GM12878 (cell line): Measurements from ENCODE around the gene RAPGEF6. TPM values are rescaled to one million over a fixed set of nuclear protein-coding genes. Genes with fewer than 3 reads are reported as not detected.

Source experiments
- ATAC-seq: fragments of 200-7000 bp; cut with Tn5 transposase; 3 replicates; pipeline ENCODE4 v1.9.1; 2020; ENCODE audit warnings: mild to moderate bottlenecking, moderate library complexity
- BruUV-seq: library from RNA; stranded (reverse); fragments of 400-500 nt; replicated peaks from 2 replicates; lab custom pipeline; 2021; lab: Mats Ljungman, UMichigan
- CTCF ChIA-PET: fragments of 300-600 bp; sonication (Branson Sonifier 250); formaldehyde crosslinking; extraction: SDS; loops from one replicate; lab custom pipeline; 2021; ENCODE audit warnings: inconsistent platforms; lab: Yijun Ruan, JAX
- POLR2A ChIA-PET: fragments of 350-600 bp; formaldehyde crosslinking; extraction: SDS; loops from one replicate; lab custom pipeline; 2021; ENCODE audit warnings: inconsistent platforms; lab: Charles Lee
- RAD21 ChIA-PET: fragments of 300-600 bp; sonication (Branson Sonifier 250); formaldehyde crosslinking; loops from one replicate; lab custom pipeline; 2023; ENCODE audit warnings: antibody characterized with exemption; ENCODE audit not compliant: unreplicated experiment; lab: Charles Lee
- SMC1A ChIA-PET: fragments of 300-600 bp; sonication (Branson Sonifier 250); formaldehyde crosslinking; loops from one replicate; lab custom pipeline; 2023; ENCODE audit not compliant: unreplicated experiment, uncharacterized antibody; lab: Charles Lee
- DNase-seq: peaks from one replicate; pipeline ENCODE4 v3.0.0-alpha.2; 2011; ENCODE audit warnings: low read depth, low spot score
- FAIRE-seq: peaks from 3 replicates; lab custom pipeline; 2011; peaks lifted over from hg19 to GRCh38; lab: Jason Lieb, UNC
- H2AFZ ChIP-seq: 2 replicates; pipeline ENCODE4 v1.6.0; 2011; ENCODE audit warnings: low read depth, low read length, control low read depth; ENCODE audit not compliant: control insufficient read depth
- H3K27ac ChIP-seq: 2 replicates; pipeline ENCODE4 v1.5.1; 2011; ENCODE audit warnings: control low read depth; ENCODE audit not compliant: control insufficient read depth, insufficient read depth
- H3K27me3 ChIP-seq, 2 experiments: replicated peaks in 1 of 2; 2 replicates each; pipeline versions ENCODE4 v1.6.0 to v1.6.1; 2011; ENCODE audit warnings: low read length in 1 of 2; ENCODE audit not compliant: control insufficient read depth in 2 of 2, insufficient read depth in 2 of 2
- H3K36me3 ChIP-seq, 2 experiments: 2 replicates each; pipeline ENCODE4 v1.5.1; 2011; ENCODE audit warnings: low read length in 1 of 2; ENCODE audit not compliant: control insufficient read depth in 2 of 2, insufficient read depth in 2 of 2
- H3K4me1 ChIP-seq: 2 replicates; pipeline ENCODE4 v1.6.1; 2011; ENCODE audit warnings: mild to moderate bottlenecking, low read length, moderate library complexity, mixed read lengths; ENCODE audit not compliant: control insufficient read depth, insufficient read depth
- H3K4me2 ChIP-seq: 2 replicates; pipeline ENCODE4 v1.6.0; 2011; ENCODE audit warnings: control low read depth; ENCODE audit not compliant: control insufficient read depth, insufficient read depth
- H3K4me3 ChIP-seq: fragments of 200-600 bp; sonication (generic); 2 replicates; pipeline ENCODE4 v1.5.1; 2016
- H3K79me2 ChIP-seq: 2 replicates; pipeline ENCODE4 v1.6.0; 2011; ENCODE audit warnings: low read length; ENCODE audit not compliant: control insufficient read depth, insufficient read depth
- H3K9ac ChIP-seq: 2 replicates; pipeline ENCODE4 v1.8.0; 2011; ENCODE audit warnings: low read length, control low read depth, mixed read lengths; ENCODE audit not compliant: control insufficient read depth, insufficient read depth
- H3K9me3 ChIP-seq: replicated peaks from 3 replicates; pipeline ENCODE4 v1.5.1; 2011; ENCODE audit warnings: mild to moderate bottlenecking, low read length; ENCODE audit not compliant: control insufficient read depth, insufficient read depth
- H4K20me1 ChIP-seq: 2 replicates; pipeline ENCODE4 v1.6.0; 2011; ENCODE audit not compliant: control insufficient read depth, insufficient read depth
- BCL11A ChIP-seq: IDR thresholded peaks from 2 replicates; pipeline ENCODE4 v1.6.1; 2011; ENCODE audit warnings: low read depth, low read length
- CBX5 ChIP-seq: sonication (generic); IDR thresholded peaks from 2 replicates; pipeline ENCODE4 v1.6.1; 2016; ENCODE audit warnings: low read depth, moderate library complexity, mild to moderate bottlenecking, inconsistent platforms
- CEBPB ChIP-seq, 2 experiments: fragments of 150-350 bp in 1 of 2; IDR thresholded peaks; 2 replicates each; pipeline ENCODE4 v1.6.1; 2012 to 2014; ENCODE audit warnings: low read depth in 2 of 2, low read length in 2 of 2, borderline replicate concordance in 1 of 2, inconsistent platforms in 1 of 2
- CHD1 ChIP-seq: IDR thresholded peaks from 2 replicates; pipeline ENCODE4 v1.6.1; 2012; ENCODE audit warnings: low read depth, low read length, improper control_type of control experiment
- CREM ChIP-seq: IDR thresholded peaks from 2 replicates; pipeline ENCODE4 v1.6.1; 2014; ENCODE audit warnings: antibody characterized with exemption, low read depth
- GABPA ChIP-seq: IDR thresholded peaks from 2 replicates; pipeline ENCODE4 v1.6.1; 2014; ENCODE audit warnings: antibody characterized with exemption, low read depth, mild to moderate bottlenecking, inconsistent platforms
- MEF2A ChIP-seq: IDR thresholded peaks from 2 replicates; pipeline ENCODE4 v1.6.1; 2011; ENCODE audit warnings: low read depth, mild to moderate bottlenecking, low read length, moderate library complexity; ENCODE audit not compliant: insufficient read depth
- MTA3 ChIP-seq: IDR thresholded peaks from 2 replicates; pipeline ENCODE4 v1.6.1; 2012; ENCODE audit warnings: low read length, inconsistent platforms, borderline replicate concordance
- NFIC ChIP-seq: IDR thresholded peaks from 2 replicates; pipeline ENCODE4 v1.6.1; 2012; ENCODE audit warnings: low read depth, mild to moderate bottlenecking, inconsistent platforms, low read length, moderate library complexity
- NRF1 ChIP-seq: conservative IDR thresholded peaks from 2 replicates; pipeline ENCODE4 v1.6.1; 2011; ENCODE audit warnings: mild to moderate bottlenecking, low read depth, low read length, improper control_type of control experiment
- PML ChIP-seq: IDR thresholded peaks from 2 replicates; pipeline ENCODE4 v1.6.1; 2012; ENCODE audit warnings: low read length, inconsistent platforms
- POLR2AphosphoS5 ChIP-seq: IDR thresholded peaks from 2 replicates; pipeline ENCODE4 v1.6.1; 2011; ENCODE audit warnings: mild to moderate bottlenecking, low read length, inconsistent platforms
- SMAD5 ChIP-seq: IDR thresholded peaks from 2 replicates; pipeline ENCODE4 v1.6.1; 2016; ENCODE audit warnings: antibody characterized with exemption, low read depth
- SMC3 ChIP-seq: IDR thresholded peaks from 2 replicates; pipeline ENCODE4 v1.6.1; 2011; ENCODE audit warnings: low read length, improper control_type of control experiment, borderline replicate concordance
- SP1 ChIP-seq: IDR thresholded peaks from one replicate; pipeline ENCODE4 v1.6.1; 2011; ENCODE audit warnings: low read depth, low read length
- ZNF384 ChIP-seq: IDR thresholded peaks from 2 replicates; pipeline ENCODE4 v1.6.1; 2012; ENCODE audit warnings: low read depth, mild to moderate bottlenecking, low read length, improper control_type of control experiment, borderline replicate concordance
- ZNF622 ChIP-seq: fragments of 450-650 bp; IDR thresholded peaks from 2 replicates; pipeline ENCODE4 v1.6.1; 2017; ENCODE audit warnings: mild to moderate bottlenecking, inconsistent platforms
- WGBS: methylation state at CpG from one replicate; pipeline ENCODE4 v1.1.6; 2016; ENCODE audit warnings: low lambda C conversion rate; ENCODE audit not compliant: insufficient replicate concordance, insufficient coverage; ENCODE audit errors: missing lambda C conversion rate; 5-methylcytosine and 5-hydroxymethylcytosine counted together
- in situ Hi-C: fragments of 300-500 bp; cut with MboI; formaldehyde crosslinking; loops from 9 replicates; pipeline ENCODE4 v1.14.3; 2018; ENCODE audit warnings: mixed read lengths
- intact Hi-C: fragments of 100-400 bp; cut with micrococcal nuclease; formaldehyde crosslinking; loops from one replicate; pipeline ENCODE4 v1.14.2; 2022; ENCODE audit not compliant: unreplicated experiment
- polyA plus RNA-seq, 11 experiments: library from polyadenylated mRNA; depleted of rRNA in 4 of 11; unstranded in 6 of 11; stranded (reverse) in 5 of 11; fragments of >200 nt; fragmentation: Nextera tagmentation in 4 of 11; fragmentation: Illumina TruSeq in 1 of 11; extraction: Ambion mirVana in 4 of 11; extraction: Trizol in 1 of 11; gene quantifications; 1 replicate in 1 of 11; 2 replicates in 10 of 11; pipeline versions ENCODE4 v1.2.1 to v1.2.3, GENCODE V29; 2011 to 2016; ENCODE audit warnings: inconsistent platforms in 2 of 11, missing spikeins in 2 of 11, low read depth in 1 of 11
- total RNA-seq, 4 experiments: library from RNA; depleted of rRNA in 3 of 4; stranded (reverse); fragments of >200 nt in 3 of 4; fragmentation: Illumina TruSeq in 1 of 4; extraction: Trizol in 1 of 4; gene quantifications; 2 replicates each; pipeline versions ENCODE4 v1.2.1 to v1.2.3, GENCODE V29; 2013 to 2021
- TF ChIP-seq, protein P1 (sequence below): IDR thresholded peaks from 2 replicates; pipeline ENCODE4 v1.6.1; 2012; ENCODE audit warnings: improper control_type of control experiment, low read depth, low read length; ENCODE audit not compliant: insufficient replicate concordance
- TF ChIP-seq, protein P2 (sequence below), 3 experiments: IDR thresholded peaks in 2 of 3; conservative IDR thresholded peaks in 1 of 3; 2 replicates each; pipeline ENCODE4 v1.5.1; 2011; ENCODE audit warnings: low read depth in 3 of 3, low read length in 3 of 3, mild to moderate bottlenecking in 3 of 3, control low read depth in 2 of 3, moderate library complexity in 2 of 3, inconsistent platforms in 1 of 3, mixed read lengths in 1 of 3; ENCODE audit not compliant: control insufficient read depth in 2 of 3, insufficient read depth in 1 of 3; ENCODE audit errors: extremely low read depth in 1 of 3

The RAPGEF6 gene
- total and polyA plus RNA-seq, 10 of the 15 experiments (the other 5 are each of a cell fraction or from before 2014, with no cell fraction given) = 2.9 to 24.0 (median 14.2) TPM

DNA sequence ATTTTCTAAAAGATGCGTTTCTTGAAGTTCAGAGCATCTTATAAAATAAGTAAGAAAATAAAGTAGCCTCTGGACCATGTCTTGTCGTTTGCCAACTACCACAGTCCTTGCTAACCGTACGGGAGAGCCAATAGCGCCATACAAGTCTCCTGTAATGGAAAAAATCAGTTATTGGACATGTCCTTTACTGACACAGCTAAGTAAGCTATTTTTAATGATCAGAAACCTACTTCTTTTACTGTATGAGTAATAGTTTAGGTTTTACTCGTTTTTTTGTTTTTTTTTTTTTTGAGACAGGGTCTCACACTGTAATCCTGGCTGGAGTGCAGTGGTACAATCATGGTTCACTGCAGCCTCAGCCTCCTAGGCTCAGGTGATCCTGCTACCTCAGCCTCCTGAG is 37.7 kb upstream of the RAPGEF6 start:
- ChIA-PET SMC1A (interaction anchor here (1.8 to 3.6 kb wide), 2 partner anchors 17 to 25 kb away, joined by 5 to 16 read pairs; no protein-coding TSS in a partner anchor), RAD21 (interaction anchor here (2.2 kb wide), 1 partner anchor 26 kb away, joined by 6 read pairs; no protein-coding TSS in a partner anchor), POLR2A (interaction anchor here (1.0 to 1.4 kb wide), 2 partner anchors 9 to 15 kb away, joined by 4 to 5 read pairs; no protein-coding TSS in a partner anchor), CTCF (interaction anchor here (0.6 to 2.9 kb wide), 2 partner anchors 83 to 301 kb away, joined by 3 to 9 read pairs; no protein-coding TSS in a partner anchor)
- in situ Hi-C loops = no loop called here
- Histone ChIP-seq H3K27ac (peak overlapping the region; percentile 63), H3K4me1 (peaks cover 38% of the 10 kb centered on the region), H3K36me3 (peaks cover 0 to 4% of the 10 kb centered on the region in 2 experiments; a peak in 1 of 4 replicates), H3K4me2 (peak overlapping the region; percentile 69), H3K79me2 (no peaks in the 10 kb centered on the region), H3K4me3 (peak overlapping the region; percentile 21; the same call in 1 of the 2 replicates), H3K9ac (no peak overlapping the region), H2AFZ (no peak overlapping the region), H3K27me3 (no peaks in the 10 kb centered on the region), H4K20me1 (no peaks in the 10 kb centered on the region), H3K9me3 (no peaks in the 10 kb centered on the region)
- FAIRE-seq = no peak
- peak; percentile 37 for ATAC-seq
- no TSS peak for BruUV-seq
- intact Hi-C loops = no loop called here
- no peak for DNase-seq
- WGBS = 67% methylated on average over 6 of the region's 6 CpGs
- TF ChIP-seq CEBPB (IDR thresholded peaks at IDR 0.05; ENCODE audit: borderline replicate concordance in 1 of 2, low read depth in 2 of 2, low read length in 2 of 2) = 0 out of 4 replicates have a peak, but pooled peaks of 1 of the 2 experiments have one; percentile 36
- no peak for TF ChIP-seq POLR2AphosphoS5
- no peak for TF ChIP-seq SMAD5
- no peak for TF ChIP-seq GABPA
- no peak for TF ChIP-seq SMC3
- TF ChIP-seq, protein P1, sequence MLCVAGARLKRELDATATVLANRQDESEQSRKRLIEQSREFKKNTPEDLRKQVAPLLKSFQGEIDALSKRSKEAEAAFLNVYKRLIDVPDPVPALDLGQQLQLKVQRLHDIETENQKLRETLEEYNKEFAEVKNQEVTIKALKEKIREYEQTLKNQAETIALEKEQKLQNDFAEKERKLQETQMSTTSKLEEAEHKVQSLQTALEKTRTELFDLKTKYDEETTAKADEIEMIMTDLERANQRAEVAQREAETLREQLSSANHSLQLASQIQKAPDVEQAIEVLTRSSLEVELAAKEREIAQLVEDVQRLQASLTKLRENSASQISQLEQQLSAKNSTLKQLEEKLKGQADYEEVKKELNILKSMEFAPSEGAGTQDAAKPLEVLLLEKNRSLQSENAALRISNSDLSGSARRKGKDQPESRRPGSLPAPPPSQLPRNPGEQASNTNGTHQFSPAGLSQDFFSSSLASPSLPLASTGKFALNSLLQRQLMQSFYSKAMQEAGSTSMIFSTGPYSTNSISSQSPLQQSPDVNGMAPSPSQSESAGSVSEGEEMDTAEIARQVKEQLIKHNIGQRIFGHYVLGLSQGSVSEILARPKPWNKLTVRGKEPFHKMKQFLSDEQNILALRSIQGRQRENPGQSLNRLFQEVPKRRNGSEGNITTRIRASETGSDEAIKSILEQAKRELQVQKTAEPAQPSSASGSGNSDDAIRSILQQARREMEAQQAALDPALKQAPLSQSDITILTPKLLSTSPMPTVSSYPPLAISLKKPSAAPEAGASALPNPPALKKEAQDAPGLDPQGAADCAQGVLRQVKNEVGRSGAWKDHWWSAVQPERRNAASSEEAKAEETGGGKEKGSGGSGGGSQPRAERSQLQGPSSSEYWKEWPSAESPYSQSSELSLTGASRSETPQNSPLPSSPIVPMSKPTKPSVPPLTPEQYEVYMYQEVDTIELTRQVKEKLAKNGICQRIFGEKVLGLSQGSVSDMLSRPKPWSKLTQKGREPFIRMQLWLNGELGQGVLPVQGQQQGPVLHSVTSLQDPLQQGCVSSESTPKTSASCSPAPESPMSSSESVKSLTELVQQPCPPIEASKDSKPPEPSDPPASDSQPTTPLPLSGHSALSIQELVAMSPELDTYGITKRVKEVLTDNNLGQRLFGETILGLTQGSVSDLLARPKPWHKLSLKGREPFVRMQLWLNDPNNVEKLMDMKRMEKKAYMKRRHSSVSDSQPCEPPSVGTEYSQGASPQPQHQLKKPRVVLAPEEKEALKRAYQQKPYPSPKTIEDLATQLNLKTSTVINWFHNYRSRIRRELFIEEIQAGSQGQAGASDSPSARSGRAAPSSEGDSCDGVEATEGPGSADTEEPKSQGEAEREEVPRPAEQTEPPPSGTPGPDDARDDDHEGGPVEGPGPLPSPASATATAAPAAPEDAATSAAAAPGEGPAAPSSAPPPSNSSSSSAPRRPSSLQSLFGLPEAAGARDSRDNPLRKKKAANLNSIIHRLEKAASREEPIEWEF = no peak
- no peak for TF ChIP-seq NRF1
- peak; percentile 52; the same call in 1 of the 2 replicates for TF ChIP-seq MEF2A
- TF ChIP-seq PML = peak; percentile 57
- peak; percentile 68; the same call in 1 of the 2 replicates for TF ChIP-seq MTA3
- TF ChIP-seq, protein P2, sequence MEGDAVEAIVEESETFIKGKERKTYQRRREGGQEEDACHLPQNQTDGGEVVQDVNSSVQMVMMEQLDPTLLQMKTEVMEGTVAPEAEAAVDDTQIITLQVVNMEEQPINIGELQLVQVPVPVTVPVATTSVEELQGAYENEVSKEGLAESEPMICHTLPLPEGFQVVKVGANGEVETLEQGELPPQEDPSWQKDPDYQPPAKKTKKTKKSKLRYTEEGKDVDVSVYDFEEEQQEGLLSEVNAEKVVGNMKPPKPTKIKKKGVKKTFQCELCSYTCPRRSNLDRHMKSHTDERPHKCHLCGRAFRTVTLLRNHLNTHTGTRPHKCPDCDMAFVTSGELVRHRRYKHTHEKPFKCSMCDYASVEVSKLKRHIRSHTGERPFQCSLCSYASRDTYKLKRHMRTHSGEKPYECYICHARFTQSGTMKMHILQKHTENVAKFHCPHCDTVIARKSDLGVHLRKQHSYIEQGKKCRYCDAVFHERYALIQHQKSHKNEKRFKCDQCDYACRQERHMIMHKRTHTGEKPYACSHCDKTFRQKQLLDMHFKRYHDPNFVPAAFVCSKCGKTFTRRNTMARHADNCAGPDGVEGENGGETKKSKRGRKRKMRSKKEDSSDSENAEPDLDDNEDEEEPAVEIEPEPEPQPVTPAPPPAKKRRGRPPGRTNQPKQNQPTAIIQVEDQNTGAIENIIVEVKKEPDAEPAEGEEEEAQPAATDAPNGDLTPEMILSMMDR (IDR thresholded peaks at IDR 0.05 in 2 of 3, conservative IDR thresholded peaks at IDR 0.05 in 1 of 3; ENCODE audit: control insufficient read depth in 2 of 3, extremely low read depth in 1 of 3, insufficient read depth in 1 of 3, low read depth in 3 of 3, low read length in 3 of 3) = no peak
- no peak for TF ChIP-seq CHD1
- no peak for TF ChIP-seq ZNF622
- TF ChIP-seq NFIC = peak; percentile 90; the same call in 1 of the 2 replicates
- TF ChIP-seq CREM = 0 out of 2 replicates have a peak, but pooled peaks have one; percentile 7
- no peak for TF ChIP-seq BCL11A
- peak; percentile 74; the same call in 1 of the 2 replicates for TF ChIP-seq CBX5
- no peak for TF ChIP-seq ZNF384
- no peak for TF ChIP-seq SP1
